22Rv1 (cell line): Measurements from ENCODE around the gene GSTA5.

ENCODE experiments used
- CTCF ChIP-seq: fragments of 450-650 bp; IDR thresholded peaks from 2 replicates; pipeline ENCODE4 v1.5.1; 2017; ENCODE audit warnings: mild to moderate bottlenecking
- ZFX ChIP-seq: fragments of 450-650 bp; IDR thresholded peaks from 2 replicates; pipeline ENCODE4 v1.6.1; 2017; ENCODE audit warnings: antibody characterized with exemption, borderline replicate concordance

DNA sequence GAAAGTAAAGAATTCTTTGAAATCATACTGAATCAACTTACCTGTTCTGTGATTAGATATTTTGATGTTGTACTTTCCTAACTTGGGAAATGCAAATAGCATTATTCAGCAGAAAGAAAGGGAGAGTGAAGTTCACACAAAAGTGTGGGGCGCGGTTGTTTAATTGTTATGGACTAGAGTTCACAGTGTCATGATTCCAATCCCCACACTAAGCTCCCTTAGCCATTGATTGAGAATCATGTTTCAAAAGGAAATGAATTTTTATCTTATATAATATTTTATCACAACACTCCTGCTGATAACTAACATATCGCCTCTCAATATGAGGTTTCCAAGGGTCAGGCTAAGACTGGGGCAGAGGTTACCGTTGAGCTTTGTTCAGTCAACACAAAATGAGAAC is 3.0 kb upstream of the GSTA5 start:
- TF ChIP-seq CTCF (no peak), ZFX (no peak)
